Skeletal muscle satellite cell (primary cell): ENCODE results near the gene ZSWIM5. TPM values are rescaled to one million over a fixed set of nuclear protein-coding genes. Genes with fewer than 3 reads are reported as not detected.
"Not testable (repeated sequence)": the region's sequence is repeated elsewhere in the genome, so short reads cannot be mapped to it uniquely, and the experiment has no call there.

Experiments
- H3K27me3 ChIP-seq: 2 replicates; pipeline ENCODE4 v1.7.0; 2013; ENCODE audit warnings: low read length; ENCODE audit not compliant: control insufficient read depth, insufficient read depth
- H3K36me3 ChIP-seq: 2 replicates; pipeline ENCODE4 v1.7.0; 2013; ENCODE audit warnings: mild to moderate bottlenecking, control low read depth, low read length; ENCODE audit not compliant: insufficient read depth
- H3K4me1 ChIP-seq: 2 replicates; pipeline ENCODE4 v1.7.0; 2013; ENCODE audit warnings: low read length; ENCODE audit not compliant: control insufficient read depth, insufficient read depth
- H3K4me2 ChIP-seq: 2 replicates; pipeline ENCODE4 v1.7.0; 2013; ENCODE audit warnings: mild to moderate bottlenecking, low read length
- H3K4me3 ChIP-seq: 2 replicates; pipeline ENCODE4 v1.7.0; 2013; ENCODE audit warnings: low read length
- H3K9ac ChIP-seq: 2 replicates; pipeline ENCODE4 v1.7.0; 2013; ENCODE audit warnings: mild to moderate bottlenecking, low read depth, low read length, moderate library complexity
- H3K9me3 ChIP-seq: replicated peaks from 2 replicates; pipeline ENCODE4 v1.7.0; 2013; ENCODE audit warnings: mild to moderate bottlenecking, control low read depth, low read length
- total RNA-seq: library from RNA; depleted of rRNA; stranded (reverse); fragments of >200 nt; gene quantifications from 2 replicates; pipeline ENCODE4 v1.2.3, GENCODE V29; 2012; rRNA removed

The ZSWIM5 gene
- total RNA-seq, result 0.25 and 0.66 TPM in 2 replicates

- Histone ChIP-seq H3K27me3 (peaks cover 50% of the 10 kb centered on the region), H3K9ac (peak within 1 kb of the TSS; percentile 64), H3K4me2 (peak within 1 kb of the TSS; percentile 99), H3K4me3 (peak within 1 kb of the TSS; percentile 87), H3K36me3 (no peaks in the 10 kb centered on the region), H3K4me1 (peaks cover 4% of the 10 kb centered on the region), H3K9me3 (no peaks in the 10 kb centered on the region)
These were observed at the start of gene ZSWIM5 for GRCh38 chr1:45205910-45206721. ZSWIM5 (minus strand) TSS chr1:45206605; CDS start chr1:45206350, 255 bp downstream.

- no peak overlapping the region for H3K4me2 ChIP-seq
- H3K9me3 ChIP-seq, result peaks cover 6% of the 10 kb centered on the region
- H3K36me3 ChIP-seq, result no peaks in the 10 kb centered on the region
- H3K27me3 ChIP-seq, result no peaks in the 10 kb centered on the region
- no peak overlapping the region for H3K4me3 ChIP-seq
- no peaks in the 10 kb centered on the region for H3K4me1 ChIP-seq
- H3K9ac ChIP-seq, result no peak overlapping the region
These were observed 48.1 kb upstream of the ZSWIM5 start for GRCh38 chr1:45254490-45254889.

DNA sequence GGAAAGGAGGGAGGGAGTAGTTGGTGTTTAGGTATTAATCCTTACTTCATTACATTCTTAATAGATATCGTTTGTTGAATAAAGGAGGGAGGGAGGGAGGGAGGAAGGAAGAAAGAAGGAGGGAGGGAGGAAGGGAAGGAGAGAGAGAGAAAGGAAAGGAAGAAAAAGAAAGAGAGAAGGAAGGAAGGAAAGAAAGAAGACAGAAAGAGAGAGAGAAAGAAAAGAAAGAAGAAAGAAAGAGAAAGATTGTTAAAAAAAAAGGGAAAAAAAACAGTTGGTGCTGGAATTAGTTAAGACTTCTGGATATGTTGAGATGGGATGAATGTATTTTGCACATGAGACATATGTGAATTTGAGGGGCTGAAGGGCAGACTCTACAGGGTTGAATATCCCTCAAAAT, 44.1 kb upstream of the ZSWIM5 start:
- Histone ChIP-seq H3K9ac (no peak overlapping the region), H3K9me3 (no peaks in the 10 kb centered on the region), H3K27me3 (no peaks in the 10 kb centered on the region), H3K36me3 (no peaks in the 10 kb centered on the region), H3K4me1 (peaks cover 18% of the 10 kb centered on the region), H3K4me3 (no peak overlapping the region), H3K4me2 (no peak overlapping the region)

- not testable (repeated sequence) for H3K36me3 ChIP-seq, H3K27me3 ChIP-seq, H3K4me2 ChIP-seq, H3K9me3 ChIP-seq, H3K4me3 ChIP-seq, H3K9ac ChIP-seq
- H3K4me1 ChIP-seq, result peaks cover 32% of the 10 kb centered on the region
These were observed 41.6 kb upstream of the ZSWIM5 start for GRCh38 chr1:45248004-45248403.

- Histone ChIP-seq H3K36me3 (no peaks in the 10 kb centered on the region), H3K4me2 (peak overlapping the region; percentile 26), H3K4me3 (no peak overlapping the region), H3K9me3 (no peaks in the 10 kb centered on the region), H3K4me1 (peaks cover 32% of the 10 kb centered on the region), H3K9ac (peak overlapping the region; percentile 47), H3K27me3 (no peaks in the 10 kb centered on the region)
These were observed 40.4 kb upstream of the ZSWIM5 start for GRCh38 chr1:45246760-45247159.

GRCh38 chr1:45246359-45246758, 40.0 kb upstream of the ZSWIM5 start:
- H3K9ac ChIP-seq, result peak overlapping the region; percentile 47
- not testable (repeated sequence) for H3K4me3 ChIP-seq, H3K36me3 ChIP-seq, H3K9me3 ChIP-seq, H3K4me2 ChIP-seq, H3K27me3 ChIP-seq
- H3K4me1 ChIP-seq, result peaks cover 32% of the 10 kb centered on the region

DNA sequence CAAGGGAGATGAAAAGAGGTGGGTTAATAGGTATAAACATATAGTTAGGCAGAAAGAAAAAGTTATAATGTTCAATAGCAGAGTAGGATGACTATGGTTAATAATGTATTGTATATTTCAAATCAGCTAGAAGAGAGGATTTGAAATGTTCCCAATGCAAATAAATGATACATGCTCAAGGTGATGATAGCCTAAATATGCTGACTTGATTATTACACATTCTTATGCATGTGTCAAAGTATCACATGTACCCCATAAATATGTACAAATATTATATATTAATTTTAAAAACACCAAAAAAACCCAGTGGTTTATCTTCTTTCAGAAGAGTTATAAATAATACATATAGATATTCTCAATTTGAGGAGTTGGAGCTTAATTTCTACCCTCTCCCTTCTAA, 38.3 kb upstream of the ZSWIM5 start:
- no peaks in the 10 kb centered on the region for H3K36me3 ChIP-seq
- H3K4me3 ChIP-seq, result no peak overlapping the region
- no peak overlapping the region for H3K4me2 ChIP-seq
- no peaks in the 10 kb centered on the region for H3K9me3 ChIP-seq
- H3K27me3 ChIP-seq, result no peaks in the 10 kb centered on the region
- peaks cover 32% of the 10 kb centered on the region for H3K4me1 ChIP-seq
- H3K9ac ChIP-seq, result no peak overlapping the region

DNA sequence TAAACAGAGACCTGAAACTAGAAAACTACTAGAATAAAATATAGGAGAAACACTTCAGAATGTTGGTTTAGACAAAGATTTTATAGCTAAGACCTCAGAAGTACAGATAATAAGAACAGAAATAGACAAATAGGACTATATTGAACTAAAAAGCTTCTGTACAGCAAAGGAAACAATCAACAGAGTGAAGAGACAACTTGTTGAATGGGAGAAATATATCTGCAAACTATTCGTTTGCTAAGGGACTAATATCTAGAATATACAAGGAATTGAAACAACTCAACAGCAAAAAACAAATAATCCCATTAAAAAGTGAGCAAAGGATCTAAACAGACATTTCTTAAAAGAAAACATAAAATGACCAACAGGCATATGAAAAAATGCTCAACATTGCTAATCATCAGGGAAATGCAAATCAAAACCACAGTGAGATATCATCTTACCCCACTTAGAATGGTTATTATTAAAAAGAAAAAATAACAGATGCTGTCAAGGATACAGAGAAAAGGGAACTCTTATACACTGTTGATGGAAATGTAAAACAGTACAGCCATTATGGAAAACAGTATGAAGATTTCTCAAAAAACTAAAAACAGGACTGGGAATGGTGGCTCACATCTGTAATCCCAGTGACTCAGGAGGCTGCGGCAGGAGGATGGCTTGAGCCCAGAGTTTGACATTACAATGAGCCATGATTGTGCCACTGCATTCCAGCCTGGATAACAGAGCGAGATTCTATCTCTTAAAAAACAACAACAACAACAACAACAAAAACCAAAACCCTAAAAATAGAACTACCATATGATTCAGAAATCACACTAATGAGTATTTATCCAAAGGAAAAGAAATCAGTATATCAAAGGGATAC, 37.3 kb upstream of the ZSWIM5 start:
- H3K4me2 ChIP-seq, result no peak overlapping the region
- H3K36me3 ChIP-seq, result no peaks in the 10 kb centered on the region
- H3K4me3 ChIP-seq, result no peak overlapping the region
- H3K4me1 ChIP-seq, result peaks cover 32% of the 10 kb centered on the region
- H3K9ac ChIP-seq, result no peak overlapping the region
- no peaks in the 10 kb centered on the region for H3K27me3 ChIP-seq
- no peaks in the 10 kb centered on the region for H3K9me3 ChIP-seq

- H3K36me3 ChIP-seq, result no peaks in the 10 kb centered on the region
- H3K4me1 ChIP-seq, result peaks cover 7% of the 10 kb centered on the region
- no peaks in the 10 kb centered on the region for H3K9me3 ChIP-seq
- no peak overlapping the region for H3K9ac ChIP-seq
- no peak overlapping the region for H3K4me2 ChIP-seq
- H3K27me3 ChIP-seq, result no peaks in the 10 kb centered on the region
- no peak overlapping the region for H3K4me3 ChIP-seq
These were observed 32.4 kb upstream of the ZSWIM5 start for GRCh38 chr1:45238846-45239245.

- Histone ChIP-seq H3K4me1 (no peaks in the 10 kb centered on the region), H3K27me3 (no peaks in the 10 kb centered on the region), H3K9ac (no peak overlapping the region), H3K36me3 (no peaks in the 10 kb centered on the region), H3K9me3 (no peaks in the 10 kb centered on the region), H3K4me2 (no peak overlapping the region), H3K4me3 (no peak overlapping the region)
These were observed 29.7 kb upstream of the ZSWIM5 start for GRCh38 chr1:45236136-45236535.

GRCh38 chr1:45230537-45230936, 24.1 kb upstream of the ZSWIM5 start:
- H3K36me3 ChIP-seq, result no peaks in the 10 kb centered on the region
- no peak overlapping the region for H3K9ac ChIP-seq
- no peaks in the 10 kb centered on the region for H3K27me3 ChIP-seq
- H3K4me1 ChIP-seq, result no peaks in the 10 kb centered on the region
- no peak overlapping the region for H3K4me3 ChIP-seq
- H3K9me3 ChIP-seq, result no peaks in the 10 kb centered on the region
- H3K4me2 ChIP-seq, result no peak overlapping the region
